ENCODE results near the gene BLTP3B. TPM values are rescaled to one million over a fixed set of nuclear protein-coding genes. Genes with fewer than 3 reads are reported as not detected.

BLTP3B gene
- total RNA-seq, 2 donors from 2014 or later, result 45.0 to 88.6 TPM

DNA sequence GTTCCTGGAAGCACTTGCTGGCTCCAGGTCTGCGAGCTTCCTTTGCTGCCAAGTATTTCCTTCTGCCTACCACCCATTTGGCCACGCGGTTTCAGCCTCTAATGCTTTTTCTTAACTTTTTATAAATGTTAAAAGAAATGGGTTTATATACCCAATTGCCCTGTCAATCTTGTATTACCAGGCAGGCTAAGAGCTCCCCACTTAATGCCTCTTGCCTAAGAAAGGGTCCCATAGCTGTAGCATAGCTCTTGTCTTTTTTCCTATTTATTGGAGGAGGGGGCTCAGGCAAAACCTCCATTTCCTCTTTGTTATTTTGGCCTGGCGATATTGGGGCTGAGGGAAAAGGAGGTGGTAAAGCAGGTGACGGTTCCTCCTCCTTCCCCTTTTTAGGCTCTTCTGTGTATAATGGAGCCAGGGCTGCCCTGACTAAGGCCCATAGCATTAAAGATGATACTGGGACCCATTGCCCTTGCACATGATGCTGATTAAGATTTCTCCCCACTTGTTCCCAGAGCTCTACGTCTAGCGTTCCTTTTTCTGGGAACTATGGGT, 21.6 kb upstream of the BLTP3B start:
- no peak for DNase-seq (ENCODE audit: low spot score)
- intact Hi-C loops (cut with DNase I), result no loop called here

- intact Hi-C loops (cut with DNase I), result no loop called here
- DNase-seq (ENCODE audit: low spot score), result peak; percentile 91
These were observed 20.9 kb upstream of the BLTP3B start for GRCh38 chr12:100163416-100164152.

DNA sequence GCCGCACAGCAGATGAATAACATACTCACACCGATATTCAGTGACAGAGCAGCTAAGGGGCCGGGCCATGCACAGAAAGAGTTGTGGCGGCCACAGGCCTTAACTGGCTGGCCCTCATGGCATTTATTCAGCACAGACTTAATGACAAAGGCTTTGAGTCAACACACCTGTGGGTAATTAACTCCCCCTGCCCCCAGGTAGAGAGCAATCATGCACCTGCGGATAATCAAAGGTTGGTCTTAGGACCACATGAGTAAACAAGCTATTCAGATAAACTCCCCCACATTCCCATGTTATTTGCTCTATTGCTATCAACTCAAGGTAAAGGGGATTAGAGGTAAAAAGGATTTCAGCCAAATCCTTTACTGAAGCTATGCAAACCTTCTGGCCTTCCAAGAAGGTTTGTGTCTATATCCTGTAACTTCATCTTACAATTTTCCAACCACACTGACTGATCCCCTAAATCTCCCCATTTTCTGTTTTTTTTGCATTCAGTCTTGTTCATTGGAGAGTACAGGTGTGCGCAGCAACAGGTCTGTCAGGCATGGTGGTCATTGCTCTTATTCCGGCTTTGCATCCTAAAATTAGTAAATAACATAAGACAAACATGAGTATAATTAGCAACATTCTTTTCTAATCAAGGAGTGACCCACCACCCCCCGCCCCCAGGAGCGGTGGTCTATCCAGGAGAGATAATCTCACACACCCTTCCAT, 16.9 kb upstream of the BLTP3B start:
- intact Hi-C loops (cut with DNase I), result no loop called here
- DNase-seq (ENCODE audit: low spot score), result no peak

DNA sequence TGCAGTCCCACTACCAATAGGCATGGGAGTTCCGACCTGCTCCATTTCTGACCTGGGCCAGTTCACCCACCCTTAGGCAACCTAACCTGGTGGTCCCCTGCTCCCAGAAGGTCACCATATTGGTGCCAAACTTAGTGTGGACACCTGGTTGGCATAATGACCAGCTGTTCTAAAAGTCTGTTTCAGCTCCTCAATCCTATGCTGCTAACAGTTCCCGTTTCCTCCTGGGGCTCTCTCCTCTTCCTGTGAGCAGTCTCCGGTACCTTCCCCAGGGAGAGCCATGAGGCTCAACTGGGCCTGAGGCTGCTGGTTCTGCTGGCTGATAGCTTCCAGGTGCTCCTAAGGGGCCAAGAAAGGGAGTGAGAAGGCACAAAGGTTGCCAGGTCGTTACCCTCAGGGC, 15.9 kb upstream of the BLTP3B start:
- intact Hi-C loops (cut with DNase I), result no loop called here
- DNase-seq (ENCODE audit: low spot score), result no peak

DNA sequence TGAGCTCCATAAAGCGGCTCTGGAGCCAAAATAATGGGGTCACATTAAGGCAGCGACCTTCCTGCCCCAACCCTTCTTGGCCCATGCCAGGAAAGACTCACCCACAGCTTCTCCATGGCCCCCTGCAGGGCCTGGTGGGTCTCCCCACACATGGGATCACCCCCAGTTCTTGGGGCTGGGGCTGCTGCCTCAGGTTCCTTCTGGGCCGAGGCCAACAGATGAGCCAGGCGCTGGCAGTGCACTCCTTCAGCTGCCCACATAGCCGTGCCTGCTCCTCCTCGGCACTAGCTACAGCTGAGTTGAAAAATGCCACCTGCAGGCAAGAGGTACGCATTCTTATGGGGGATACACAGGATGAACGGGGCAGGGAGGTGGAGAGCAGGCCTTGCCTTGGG, 14.8 kb upstream of the BLTP3B start:
- no peak for DNase-seq (ENCODE audit: low spot score)
- intact Hi-C loops (cut with DNase I), result no loop called here

DNA sequence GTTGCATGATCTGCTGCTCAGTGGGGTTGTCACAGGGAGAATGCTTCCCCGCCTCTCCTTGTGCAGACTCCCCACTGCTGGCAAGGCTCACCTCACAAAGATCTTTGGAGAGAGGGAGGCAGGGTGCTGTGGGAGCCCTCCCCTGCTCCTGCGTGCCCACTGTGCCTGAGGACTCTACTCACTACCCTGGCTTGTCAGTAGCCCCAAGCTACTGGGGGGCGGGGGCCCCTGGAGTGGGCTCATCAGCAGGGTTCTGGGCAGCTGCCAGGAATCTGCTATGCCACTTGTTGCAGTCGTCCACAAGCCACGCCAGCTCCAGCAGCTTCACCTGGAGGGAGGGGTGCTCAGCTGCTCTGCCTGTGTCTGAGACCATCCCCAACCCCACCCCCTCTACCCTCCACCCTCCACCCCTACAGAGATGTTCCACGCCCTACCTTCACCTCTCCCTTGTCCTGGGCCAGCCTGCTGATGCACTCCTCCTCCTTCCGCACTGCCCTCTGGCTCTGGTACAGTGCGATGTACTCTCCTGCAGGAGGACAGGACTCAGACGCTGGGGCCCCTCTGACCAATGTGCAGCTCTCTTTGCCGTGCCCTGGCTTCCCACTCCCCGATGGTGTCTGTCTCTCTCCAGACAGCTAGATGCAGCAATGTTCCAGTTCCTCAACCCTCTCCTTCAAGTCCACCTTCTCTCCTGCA, 14.2 kb upstream of the BLTP3B start:
- intact Hi-C loops (cut with DNase I), result no loop called here
- no peak for DNase-seq (ENCODE audit: low spot score)

- peak; percentile 91 for DNase-seq (ENCODE audit: low spot score)
- intact Hi-C loops (cut with DNase I), result no loop called here
These were observed 12.0 kb upstream of the BLTP3B start for GRCh38 chr12:100154474-100155247.

DNA sequence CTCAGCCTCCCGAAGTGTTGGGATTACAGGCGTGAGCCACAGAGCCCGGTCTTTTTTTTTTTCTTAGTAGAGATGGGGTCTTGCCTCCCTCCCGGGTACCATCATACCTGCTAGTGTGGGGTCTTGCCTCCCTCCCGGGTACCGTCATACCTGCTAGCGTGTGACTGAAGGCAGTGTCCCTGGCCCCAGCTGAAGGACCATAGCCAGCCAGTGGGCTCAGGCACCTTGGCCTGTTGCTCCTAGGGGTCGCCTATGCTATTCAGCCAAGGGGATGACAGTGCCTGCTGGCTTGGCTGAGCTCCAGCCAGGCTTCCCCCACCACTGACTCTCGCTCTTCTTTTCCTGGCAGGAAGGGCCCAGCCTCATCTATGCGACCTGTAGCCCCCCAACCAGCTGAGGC, 10.5 kb upstream of the BLTP3B start:
- DNase-seq (ENCODE audit: low spot score), result no peak
- intact Hi-C loops (cut with DNase I), result no loop called here

- intact Hi-C loops (cut with DNase I), result no loop called here
- DNase-seq (ENCODE audit: low spot score), result no peak
These were observed 9.1 kb upstream of the BLTP3B start for GRCh38 chr12:100151769-100152168.

DNA sequence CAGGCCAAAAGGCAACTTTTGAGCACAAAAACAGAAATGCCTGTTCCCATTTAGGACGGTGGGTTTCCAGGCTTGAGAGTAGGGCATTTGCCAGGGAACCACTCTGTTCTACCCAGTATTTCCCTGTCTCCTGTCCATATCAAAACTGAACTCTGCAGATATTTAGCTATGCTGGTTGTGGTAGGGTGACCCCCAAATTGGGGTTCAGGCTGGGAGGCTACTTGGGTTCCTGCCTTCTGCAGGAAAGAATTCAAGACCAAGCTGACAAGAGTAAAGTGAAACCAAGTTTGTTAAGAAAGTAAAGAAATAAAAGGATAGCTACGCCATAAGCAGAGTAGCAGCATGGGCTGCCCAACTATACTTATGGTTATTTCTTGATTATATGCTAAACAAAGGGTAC, 3.6 kb upstream of the BLTP3B start:
- intact Hi-C loops (cut with DNase I), result loop anchor here in 1 of 2 donors (10.0 kb wide), 1 partner anchor 49 kb away; no protein-coding TSS in a partner anchor
- no peak for DNase-seq (ENCODE audit: low spot score)

DNA sequence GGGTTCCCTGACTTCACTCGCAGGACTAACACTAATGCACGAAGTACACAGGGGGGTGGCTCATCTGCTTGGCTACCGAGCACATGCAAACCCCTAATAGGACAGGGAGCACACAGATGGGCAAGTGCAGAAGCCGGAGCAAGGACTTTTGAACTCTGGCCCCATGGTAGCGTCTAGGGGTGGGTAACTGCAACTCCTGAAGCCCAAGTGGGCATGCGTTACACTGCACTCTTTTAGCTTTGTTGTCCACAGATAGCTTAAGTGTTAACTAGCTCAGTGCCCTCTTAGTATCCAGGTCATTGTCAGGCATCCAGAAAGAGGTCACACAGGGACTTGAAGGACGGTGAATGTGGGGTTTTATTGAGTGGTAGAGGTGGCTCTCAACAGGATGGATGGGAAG, 3.0 kb upstream of the BLTP3B start:
- intact Hi-C loops (cut with DNase I), result loop anchor here in 1 of 2 donors (10.0 kb wide), 1 partner anchor 49 kb away; no protein-coding TSS in a partner anchor
- DNase-seq (ENCODE audit: low spot score), result no peak

DNA sequence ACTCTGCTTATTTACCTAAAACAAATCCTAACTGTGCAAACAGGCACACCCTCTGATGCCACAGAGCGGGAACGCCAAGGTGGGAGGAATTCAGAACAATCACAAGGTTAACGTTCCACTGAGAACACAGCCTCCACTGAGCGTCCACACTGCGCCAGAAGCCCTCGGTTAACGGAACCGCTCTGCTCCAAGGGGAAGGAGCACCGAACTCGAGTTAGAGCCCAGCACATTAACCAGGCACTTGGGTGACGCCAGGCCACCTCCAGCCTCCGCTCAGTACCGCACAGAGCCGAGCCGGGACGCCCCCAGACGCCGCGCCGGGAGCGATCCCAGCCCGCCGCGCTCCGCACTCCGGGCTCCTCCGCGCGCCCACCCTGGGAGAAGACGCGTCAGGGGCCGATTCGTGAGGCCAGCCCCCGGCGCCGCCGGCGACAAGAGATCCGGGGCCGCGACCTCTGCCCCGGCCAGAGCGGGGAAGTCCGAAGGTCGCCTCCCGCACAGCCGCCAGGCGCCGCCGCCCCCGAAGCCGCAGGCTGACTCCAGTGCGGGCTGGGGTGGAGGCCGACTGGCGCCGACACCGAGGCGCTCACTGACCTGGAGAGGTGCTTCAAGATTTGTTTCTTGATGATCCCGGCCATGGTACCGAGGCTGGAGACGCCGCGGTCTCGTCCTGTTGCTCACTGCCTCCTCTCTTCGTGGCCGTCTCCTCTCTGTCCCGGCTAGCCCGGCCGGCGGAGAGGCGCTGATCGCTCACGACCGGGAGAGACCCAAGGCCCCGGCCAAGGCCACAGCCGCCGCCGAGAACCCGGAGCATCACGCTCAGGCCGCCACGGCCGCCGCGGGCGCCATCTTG, 450 bp downstream of the BLTP3B start:
- DNase-seq (ENCODE audit: low spot score), result peak; percentile 84
- intact Hi-C loops (cut with DNase I), result loop anchor here in 1 of 2 donors (10.0 kb wide), 1 partner anchor 53 kb away; no protein-coding TSS in a partner anchor

DNA sequence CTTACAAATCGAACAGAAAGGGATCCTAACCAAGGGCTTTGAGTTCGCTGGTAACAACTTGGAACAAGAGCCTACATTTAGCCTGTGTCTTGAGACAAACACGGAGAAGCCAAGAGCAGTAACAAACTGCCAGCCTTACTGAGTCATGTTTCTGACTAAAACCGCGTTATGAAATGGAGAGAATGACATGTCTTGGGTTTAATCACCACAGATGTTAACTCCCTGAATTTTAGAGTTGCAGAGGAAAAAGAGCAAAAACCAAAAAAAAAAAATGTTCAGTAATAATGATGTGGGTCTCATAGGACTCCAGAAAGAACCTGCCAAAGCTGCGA, 1.0 kb downstream of the BLTP3B start:
- intact Hi-C loops (cut with DNase I), result loop anchor here in 1 of 2 donors (10.0 kb wide), 1 partner anchor 53 kb away; no protein-coding TSS in a partner anchor
- DNase-seq (ENCODE audit: low spot score), result no peak

DNA sequence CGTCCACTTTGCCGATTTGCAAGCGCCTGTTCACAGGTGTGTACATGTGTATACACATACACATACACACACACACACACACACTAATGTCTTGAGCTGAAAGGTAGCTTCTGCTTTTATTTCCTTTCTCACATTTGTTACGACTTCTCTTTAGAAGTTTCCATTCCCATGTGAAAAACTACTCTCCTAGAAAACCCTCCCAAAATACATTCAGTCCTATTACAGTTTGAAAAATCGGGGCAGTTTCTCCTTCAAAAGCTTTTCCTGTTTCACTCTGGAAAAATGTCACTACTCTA, 3.9 kb downstream of the BLTP3B start:
- no peak for DNase-seq (ENCODE audit: low spot score)
- intact Hi-C loops (cut with DNase I), result no loop called here

GRCh38 chr12:100138048-100138802, 4.4 kb downstream of the BLTP3B start:
- no peak for DNase-seq (ENCODE audit: low spot score)
- intact Hi-C loops (cut with DNase I), result no loop called here

DNA sequence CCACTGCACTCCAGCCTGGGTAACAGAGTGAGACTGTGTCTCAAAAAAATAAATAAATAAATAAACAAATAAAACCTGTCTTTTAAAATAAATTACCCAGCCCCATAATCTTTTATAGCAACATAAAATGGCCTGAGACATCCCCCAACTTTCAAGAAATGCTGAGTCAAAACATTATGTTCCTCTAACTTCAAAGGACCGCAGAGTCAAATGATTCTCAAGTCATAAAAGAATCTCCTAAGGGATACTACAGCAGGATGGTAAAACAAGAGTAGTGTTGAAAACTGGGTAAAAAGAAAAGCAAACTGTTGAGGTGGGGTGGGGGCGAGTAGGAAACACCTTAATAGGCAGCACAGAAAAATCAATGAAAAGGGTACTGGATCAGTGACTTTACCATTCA, 9.5 kb downstream of the BLTP3B start:
- DNase-seq (ENCODE audit: low spot score), result no peak
- intact Hi-C loops (cut with DNase I), result no loop called here

- DNase-seq (ENCODE audit: low spot score), result no peak
- intact Hi-C loops (cut with DNase I), result no loop called here
These were observed 14.2 kb downstream of the BLTP3B start for GRCh38 chr12:100128512-100128908.
